GM21390 (cell line): ENCODE results near the gene PLCH1.
"Not testable (repeated sequence)": the region's sequence is repeated elsewhere in the genome, so short reads cannot be mapped to it uniquely, and the experiment has no call there.

Experiments used
- ATAC-seq: cut with Tn5 transposase; IDR thresholded peaks from one replicate; pipeline ENCODE4 v1.9.1; 2021; ENCODE audit not compliant: unreplicated experiment

Gene PLCH1

DNA sequence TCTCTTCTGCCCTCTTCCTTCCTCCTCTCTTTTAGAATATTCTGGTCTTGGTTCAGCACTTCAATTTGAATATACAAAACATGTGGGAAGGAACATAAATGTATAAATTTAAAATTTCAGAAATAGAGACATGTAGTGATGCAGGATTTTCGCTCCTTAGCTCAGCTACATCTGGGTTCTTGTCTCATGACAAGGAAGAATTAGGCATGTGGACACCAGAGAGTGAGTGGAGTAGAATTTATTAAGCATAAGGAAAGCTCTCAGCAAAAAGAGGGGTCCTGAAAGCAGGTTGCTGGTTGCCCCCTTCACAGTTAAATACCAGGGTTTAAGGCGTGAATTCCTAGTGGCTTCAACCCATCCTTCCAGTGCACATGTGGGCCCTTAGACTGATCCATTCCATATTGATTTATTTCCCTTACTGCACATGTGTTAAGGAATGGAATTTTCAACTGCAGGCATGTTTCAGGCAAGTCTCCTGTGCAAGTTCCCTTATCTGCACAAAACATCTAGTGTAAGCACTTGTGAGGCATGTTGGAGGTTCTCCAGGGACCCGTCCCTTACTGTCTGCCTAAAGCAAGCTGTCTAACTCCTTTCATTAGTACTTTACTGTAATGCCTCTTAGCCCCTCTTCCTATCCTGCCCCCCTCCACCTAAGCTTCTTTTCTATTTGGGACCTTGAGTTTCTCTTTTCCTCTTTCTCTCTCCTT lies 318.2 kb downstream of the PLCH1 start:
- ATAC-seq: no peak

- no peak for ATAC-seq
Observed at GRCh38 chr3:155425396-155425795, 319.5 kb downstream of the PLCH1 start.

GRCh38 chr3:155424323-155424710 lies 320.6 kb downstream of the PLCH1 start:
- ATAC-seq: no peak

DNA sequence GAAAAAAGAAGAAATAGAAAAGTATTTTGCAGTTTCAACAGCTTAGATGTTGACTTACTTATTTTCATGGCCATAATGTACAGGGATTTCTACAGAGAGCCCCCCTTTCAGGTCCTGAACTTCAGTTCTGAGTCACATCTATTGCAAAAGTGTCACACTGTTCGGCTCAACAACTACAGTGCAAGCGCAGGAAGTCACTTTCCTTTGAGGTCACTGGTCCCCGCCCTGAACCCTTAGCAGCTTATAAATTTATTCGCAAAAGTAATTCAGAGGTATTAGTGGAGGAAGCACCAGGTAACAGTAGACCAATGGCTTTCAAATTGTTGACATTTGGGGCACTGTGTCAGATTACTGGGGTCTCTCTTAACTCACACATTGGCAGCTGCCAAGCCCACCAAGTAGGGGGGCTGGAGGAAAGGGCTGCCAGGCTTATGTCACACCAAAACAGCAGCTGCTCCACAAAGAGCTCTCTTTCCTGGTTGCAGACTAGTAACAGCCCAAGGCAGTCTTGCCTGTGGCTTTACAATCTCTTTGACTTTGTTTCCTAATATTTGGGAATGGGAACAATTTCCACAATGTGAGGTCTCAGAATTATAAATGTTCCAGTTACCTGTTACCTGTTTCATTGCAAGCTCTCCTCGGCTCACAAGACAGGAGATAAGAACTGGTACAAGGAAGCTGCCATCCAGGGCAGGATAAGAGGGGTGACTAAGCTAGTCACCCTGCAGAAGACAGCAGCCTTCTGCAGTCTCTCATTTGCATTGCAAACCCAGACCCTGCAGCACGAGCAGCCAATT lies 321.1 kb downstream of the PLCH1 start:
- no peak for ATAC-seq

GRCh38 chr3:155420881-155421486 lies 323.9 kb downstream of the PLCH1 start:
- ATAC-seq: no peak

DNA sequence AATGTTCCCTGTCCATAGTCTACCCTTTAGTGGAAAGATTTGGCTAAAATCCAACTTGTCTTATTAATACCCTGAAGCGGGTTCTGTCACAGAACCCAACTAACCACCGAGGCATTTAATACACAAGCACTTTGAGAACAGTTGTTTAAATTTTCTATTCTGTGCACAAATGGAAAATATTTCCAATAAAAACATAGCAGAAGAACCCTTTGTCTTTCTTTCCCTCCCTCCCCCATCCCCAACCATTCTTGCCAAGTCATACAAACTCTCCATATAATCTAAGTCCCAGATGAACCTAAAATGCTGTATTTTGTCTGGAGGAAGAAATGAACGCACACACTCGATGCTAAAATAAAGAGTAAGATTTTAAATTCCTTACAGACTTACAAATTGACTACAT lies 324.5 kb downstream of the PLCH1 start:
- no peak for ATAC-seq

DNA sequence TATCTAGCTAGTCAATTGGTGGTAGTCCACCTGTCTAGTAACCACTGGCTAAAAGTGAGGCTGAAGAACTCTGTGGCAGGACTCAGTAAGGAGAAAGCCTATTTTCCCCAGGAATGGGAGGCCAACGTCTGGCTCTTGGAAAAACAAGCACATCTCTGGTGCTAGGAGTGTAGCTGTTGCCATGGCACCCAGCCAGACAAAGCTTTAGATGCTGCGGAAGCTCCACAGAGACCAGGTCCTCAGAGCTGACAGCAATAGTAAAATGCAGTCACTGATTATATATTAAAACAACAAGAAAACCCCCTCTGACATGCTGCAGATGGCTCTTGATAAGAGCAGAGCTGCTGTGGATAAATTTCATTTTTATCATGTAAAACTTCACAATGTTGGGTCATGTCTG lies 326.5 kb downstream of the PLCH1 start:
- no peak for ATAC-seq

DNA sequence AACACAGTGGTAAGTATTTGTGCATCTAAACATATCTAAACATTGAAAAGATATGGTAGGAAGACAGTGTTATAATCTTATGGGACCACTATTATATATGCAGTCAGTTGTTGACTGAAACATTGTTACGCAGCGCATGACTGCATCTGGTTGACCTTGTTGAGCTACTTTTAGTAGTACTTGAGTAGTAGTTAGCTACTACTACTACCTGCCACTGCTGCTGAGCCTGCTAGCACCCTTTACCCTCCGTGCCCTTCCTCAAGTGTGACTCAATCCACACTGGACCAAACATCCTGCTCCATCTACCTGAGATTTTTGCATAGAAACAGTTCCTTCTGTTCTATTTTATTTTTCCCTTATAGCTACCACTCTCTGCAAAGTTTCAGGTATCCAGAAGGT lies 327.8 kb downstream of the PLCH1 start:
- ATAC-seq: no peak

DNA sequence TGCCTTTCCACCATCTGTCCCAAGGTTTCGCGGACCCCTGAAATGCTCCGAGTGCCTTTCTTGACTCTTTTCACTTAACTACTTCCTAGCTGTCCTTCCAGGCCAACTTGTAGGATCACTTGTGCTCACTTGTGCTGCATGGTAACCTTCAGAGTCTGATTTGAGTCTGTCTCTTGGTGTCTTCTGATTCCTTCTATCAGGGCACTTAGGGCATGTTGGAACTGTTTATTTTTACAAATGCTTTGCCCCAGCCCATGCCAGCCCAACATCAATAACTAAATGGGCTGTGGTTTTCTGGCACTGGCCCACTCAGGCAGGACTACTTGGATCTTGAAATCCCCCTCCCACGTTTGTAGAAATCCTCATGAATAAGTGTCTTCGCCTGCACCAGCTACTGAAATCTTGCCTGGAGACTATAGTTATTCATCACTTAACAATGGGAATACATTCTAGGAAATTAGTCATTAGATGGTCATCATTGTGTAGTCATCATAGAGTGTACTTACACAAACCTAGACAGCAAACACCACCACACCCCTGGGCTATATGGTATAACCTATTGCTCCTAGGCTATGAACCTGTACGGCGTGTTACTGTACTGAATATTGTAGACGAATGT lies 328.3 kb downstream of the PLCH1 start:
- ATAC-seq: no peak

DNA sequence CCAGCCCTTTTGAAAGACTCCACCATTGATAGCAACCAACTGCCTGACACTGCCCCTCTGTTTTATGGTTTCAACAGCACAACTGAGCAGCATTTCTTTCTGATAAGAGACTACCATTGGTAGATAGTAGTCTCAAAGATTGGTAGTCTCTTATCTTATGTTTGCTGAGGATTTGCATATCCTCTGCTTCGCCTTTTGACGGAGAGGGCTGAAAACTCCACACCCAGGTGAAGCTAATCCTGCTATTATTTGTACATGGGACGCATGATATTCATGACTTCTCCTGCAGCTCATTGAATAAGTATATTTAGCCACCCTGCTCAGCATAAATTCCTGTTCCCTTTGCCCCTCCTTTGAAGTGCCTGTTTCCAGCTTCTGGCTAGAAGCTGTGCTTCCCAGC lies 332.0 kb downstream of the PLCH1 start:
- ATAC-seq: no peak

- no peak for ATAC-seq
Observed at GRCh38 chr3:155411500-155412223, 333.2 kb downstream of the PLCH1 start.

- ATAC-seq: no peak
Observed at GRCh38 chr3:155409336-155409735, 335.5 kb downstream of the PLCH1 start.

- no peak for ATAC-seq
Observed at GRCh38 chr3:155407971-155408370, 336.9 kb downstream of the PLCH1 start.

DNA sequence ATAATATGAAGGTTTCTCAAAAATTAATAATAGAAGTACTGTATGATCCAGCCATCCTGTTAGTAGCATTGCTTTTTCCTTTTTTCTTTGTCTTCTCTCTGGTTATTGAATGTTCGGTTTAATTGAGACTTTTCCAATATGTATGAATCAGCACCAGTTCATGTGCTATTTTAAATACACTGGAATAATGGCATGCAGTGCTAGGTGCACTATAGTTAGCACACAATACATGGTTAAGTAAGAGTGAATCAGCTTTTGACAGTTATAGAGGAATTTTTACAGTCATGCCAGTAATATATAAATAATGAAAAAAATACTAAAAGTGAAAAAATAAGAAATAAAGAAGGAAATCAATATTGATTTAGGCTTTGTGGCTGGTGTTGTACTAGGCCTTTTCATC lies 337.5 kb downstream of the PLCH1 start:
- ATAC-seq: no peak

DNA sequence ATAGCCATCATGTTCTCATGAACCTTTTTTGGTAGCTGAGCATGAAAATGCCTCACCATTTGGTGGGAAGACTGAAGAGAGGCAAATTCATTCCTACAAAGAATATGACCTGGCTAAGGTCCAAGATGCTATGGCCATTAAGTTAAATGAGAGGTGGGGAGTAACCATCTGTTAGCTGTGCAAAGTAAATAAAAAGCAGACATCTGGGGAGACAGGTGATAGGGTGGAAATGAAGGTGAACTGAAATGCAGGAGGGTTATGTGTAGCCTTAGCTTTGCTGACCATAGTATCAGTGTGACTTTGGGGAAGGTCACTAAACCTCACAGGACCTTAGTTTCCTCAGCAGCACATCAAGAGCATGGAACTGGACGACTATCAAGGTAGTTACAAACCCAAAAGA lies 340.4 kb downstream of the PLCH1 start:
- ATAC-seq: no peak

- no peak for ATAC-seq
Observed at GRCh38 chr3:155402656-155403055, 342.2 kb downstream of the PLCH1 start.

- ATAC-seq: no peak
Observed at GRCh38 chr3:155398046-155398445, 346.8 kb downstream of the PLCH1 start.

DNA sequence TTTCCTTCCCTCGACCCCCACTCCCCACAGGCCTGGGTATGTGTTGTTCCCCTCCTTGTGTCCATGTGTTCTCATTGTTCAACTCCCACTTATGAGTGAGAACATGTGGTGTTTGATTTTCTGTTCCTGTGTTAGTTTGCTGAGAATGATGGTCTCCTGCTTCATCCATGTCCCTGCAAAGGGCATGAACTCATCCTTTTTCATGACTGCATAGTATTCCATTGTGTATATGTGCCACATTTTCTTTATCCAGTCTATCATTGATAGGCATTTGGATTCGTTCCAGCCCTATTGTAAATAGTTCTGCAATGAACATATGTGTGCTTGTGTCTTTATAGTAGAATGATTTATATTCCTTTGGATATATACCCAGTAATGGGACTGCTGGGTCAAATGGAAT lies 350.0 kb downstream of the PLCH1 start:
- ATAC-seq: not testable (repeated sequence)

DNA sequence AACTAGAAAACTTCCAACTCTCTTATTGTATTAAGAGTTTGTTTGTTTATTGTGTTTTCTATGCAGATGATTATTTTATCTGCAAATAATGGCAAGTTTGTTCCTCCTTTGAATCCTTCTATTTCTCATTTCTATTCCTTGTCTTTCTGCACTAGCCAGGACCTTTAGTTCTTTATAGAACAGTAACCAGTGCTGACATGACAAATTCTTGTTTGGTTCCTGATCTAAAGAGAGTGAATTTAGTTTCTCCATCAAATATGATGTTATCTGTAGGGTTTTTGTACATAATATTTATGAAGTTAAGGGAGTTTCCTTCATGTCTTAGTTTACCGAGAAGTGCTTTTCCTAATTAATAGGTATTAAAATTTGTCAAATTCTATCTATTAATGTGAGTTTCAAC lies 350.6 kb downstream of the PLCH1 start:
- ATAC-seq: no peak

DNA sequence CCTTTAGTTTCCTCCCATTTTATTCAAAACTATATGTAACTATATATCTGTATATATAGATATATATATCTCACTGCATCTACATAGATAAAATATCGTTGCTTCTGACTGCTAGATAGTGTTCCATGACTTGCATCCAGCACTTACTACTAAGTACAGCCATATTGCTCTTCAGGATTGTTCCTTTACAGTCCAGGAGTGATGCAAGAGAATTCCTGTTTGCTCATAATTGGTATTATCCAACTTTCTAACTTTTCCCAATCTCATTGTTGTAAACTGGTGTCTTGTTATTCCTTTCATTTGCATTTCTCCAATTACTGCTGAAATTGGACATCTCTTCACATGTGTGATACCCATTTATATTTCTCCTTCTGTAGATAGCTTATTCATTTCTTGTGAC lies 351.6 kb downstream of the PLCH1 start:
- no peak for ATAC-seq

GRCh38 chr3:155392138-155392537 lies 352.7 kb downstream of the PLCH1 start:
- no peak for ATAC-seq
